Pancreas (tissue), 10 donors: ENCODE results near the gene NCOA3. TPM values are rescaled to one million over a fixed set of nuclear protein-coding genes. Genes with fewer than 3 reads are reported as not detected.

Experiments
- ATAC-seq, 4 donors: fragments of 200-7000 bp; cut with Tn5 transposase; one replicate each; pipeline versions ENCODE4 v1.8.0 to v1.9.1; 2020; ENCODE audit warnings: mild to moderate bottlenecking in 4 of 4, moderate library complexity in 4 of 4
- DNase-seq, 6 donors: peaks; one replicate each; pipeline ENCODE4 v3.0.0-alpha.2; 2020
- FAIRE-seq: peaks from 2 replicates; lab custom pipeline; 2012; peaks lifted over from hg19 to GRCh38; lab: Jason Lieb, UNC
- H3K27ac ChIP-seq, 4 donors: fragments of 200-600 bp; sonication (generic); 1 replicate in 3 of 4; 2 replicates in 1 of 4; pipeline versions ENCODE4 v1.5.0 to v1.8.0; 2020
- H3K27me3 ChIP-seq, 4 donors: fragments of 200-600 bp; one replicate each; pipeline ENCODE4 v1.8.0; 2021
- H3K36me3 ChIP-seq, 3 donors: fragments of 200-600 bp; sonication (generic) in 1 of 3; one replicate each; pipeline versions ENCODE4 v1.5.0 to v1.8.0; 2020 to 2021
- H3K4me1 ChIP-seq, 3 donors: fragments of 200-600 bp; one replicate each; pipeline ENCODE4 v1.8.0; 2021
- H3K4me3 ChIP-seq, 4 donors: fragments of 200-600 bp; sonication (generic) in 2 of 4; one replicate each; pipeline versions ENCODE4 v1.5.0 to v1.8.0; 2020 to 2021
- H3K9me3 ChIP-seq, 4 donors: fragments of 200-600 bp; one replicate each; pipeline ENCODE4 v1.8.0; 2021
- WGBS, 2 donors: extraction: QIAGEN DNeasy Blood & Tissue Kit; methylation state at CpG; one replicate each; pipeline ENCODE4 v1.1.7; 2013; 5-methylcytosine and 5-hydroxymethylcytosine counted together
- intact Hi-C, 3 donors: fragments of 100-400 bp; cut with DNase I; formaldehyde crosslinking; loops; one replicate each; pipeline versions ENCODE4 v1.11.1 to v1.14.2; 2022
- polyA plus RNA-seq, 2 donors: library from polyadenylated mRNA; stranded (reverse); fragments of 200-250 nt; gene quantifications; one replicate each; pipeline ENCODE4 v1.2.3, GENCODE V29; 2013
- total RNA-seq, 6 donors: library from RNA; stranded (reverse); fragmentation: NEBNext Ultra II Directional in 4 of 6; extraction: Animal tissue kit (Norgen Biotek cat#: 25700) in 4 of 6; gene quantifications; one replicate each; pipeline versions ENCODE4 v1.2.1 to v1.2.4, GENCODE V29; 2021 to 2023
- TF ChIP-seq, protein P1 (sequence below), 4 donors: fragments of 200-600 bp; sonication (generic) in 3 of 4; IDR thresholded peaks; one replicate each; pipeline versions ENCODE4 v1.5.0 to v1.8.0; 2021; ENCODE audit warnings: antibody characterized with exemption in 4 of 4
- donor health status: healthy with polysubstance abuse.
- donor health status: DM: no; HTN: no; CAD: no; lungs with moderate emphysema.
- donor health status: DM: no; HTN: no; CAD: no.
- donor health status: control.
- donor health status: control.
- donor health status: Bipolar disorder and iron deficiency.
- donor health status: DM: yes; HTN: yes; CAD: no.
- donor health status: DM: no; HTN: no; CAD: no.
- donor health status: DM: no; HTN: no; CAD: no.
- donor health status: DM: yes; HTN: yes; CAD: no.

NCOA3 gene
- total and polyA plus RNA-seq, 8 donors: 3.6 to 17.4 (median 10.5) TPM

- FAIRE-seq (no peak), DNase-seq (no peak), ATAC-seq (no peak)
- H3K4me1 ChIP-seq: peaks cover 0 to 4% (median 0%) of the 10 kb centered on the region in 3 donors
- H3K27ac ChIP-seq: no peak overlapping the region
- H3K27me3 ChIP-seq: no peaks in the 10 kb centered on the region
- TF ChIP-seq, protein P1, sequence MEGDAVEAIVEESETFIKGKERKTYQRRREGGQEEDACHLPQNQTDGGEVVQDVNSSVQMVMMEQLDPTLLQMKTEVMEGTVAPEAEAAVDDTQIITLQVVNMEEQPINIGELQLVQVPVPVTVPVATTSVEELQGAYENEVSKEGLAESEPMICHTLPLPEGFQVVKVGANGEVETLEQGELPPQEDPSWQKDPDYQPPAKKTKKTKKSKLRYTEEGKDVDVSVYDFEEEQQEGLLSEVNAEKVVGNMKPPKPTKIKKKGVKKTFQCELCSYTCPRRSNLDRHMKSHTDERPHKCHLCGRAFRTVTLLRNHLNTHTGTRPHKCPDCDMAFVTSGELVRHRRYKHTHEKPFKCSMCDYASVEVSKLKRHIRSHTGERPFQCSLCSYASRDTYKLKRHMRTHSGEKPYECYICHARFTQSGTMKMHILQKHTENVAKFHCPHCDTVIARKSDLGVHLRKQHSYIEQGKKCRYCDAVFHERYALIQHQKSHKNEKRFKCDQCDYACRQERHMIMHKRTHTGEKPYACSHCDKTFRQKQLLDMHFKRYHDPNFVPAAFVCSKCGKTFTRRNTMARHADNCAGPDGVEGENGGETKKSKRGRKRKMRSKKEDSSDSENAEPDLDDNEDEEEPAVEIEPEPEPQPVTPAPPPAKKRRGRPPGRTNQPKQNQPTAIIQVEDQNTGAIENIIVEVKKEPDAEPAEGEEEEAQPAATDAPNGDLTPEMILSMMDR (IDR thresholded peaks at IDR 0.05): no peak
- H3K4me3 ChIP-seq: no peak overlapping the region
- 90 to 94% methylated on average over 7 of the region's 7 CpGs for WGBS, 2 donors
- no peaks in the 10 kb centered on the region for H3K36me3 ChIP-seq
- intact Hi-C loops: no loop called here
- H3K9me3 ChIP-seq: no peaks in the 10 kb centered on the region
Observed at GRCh38 chr20:47557791-47558190, 56.1 kb downstream of the NCOA3 start.

DNA sequence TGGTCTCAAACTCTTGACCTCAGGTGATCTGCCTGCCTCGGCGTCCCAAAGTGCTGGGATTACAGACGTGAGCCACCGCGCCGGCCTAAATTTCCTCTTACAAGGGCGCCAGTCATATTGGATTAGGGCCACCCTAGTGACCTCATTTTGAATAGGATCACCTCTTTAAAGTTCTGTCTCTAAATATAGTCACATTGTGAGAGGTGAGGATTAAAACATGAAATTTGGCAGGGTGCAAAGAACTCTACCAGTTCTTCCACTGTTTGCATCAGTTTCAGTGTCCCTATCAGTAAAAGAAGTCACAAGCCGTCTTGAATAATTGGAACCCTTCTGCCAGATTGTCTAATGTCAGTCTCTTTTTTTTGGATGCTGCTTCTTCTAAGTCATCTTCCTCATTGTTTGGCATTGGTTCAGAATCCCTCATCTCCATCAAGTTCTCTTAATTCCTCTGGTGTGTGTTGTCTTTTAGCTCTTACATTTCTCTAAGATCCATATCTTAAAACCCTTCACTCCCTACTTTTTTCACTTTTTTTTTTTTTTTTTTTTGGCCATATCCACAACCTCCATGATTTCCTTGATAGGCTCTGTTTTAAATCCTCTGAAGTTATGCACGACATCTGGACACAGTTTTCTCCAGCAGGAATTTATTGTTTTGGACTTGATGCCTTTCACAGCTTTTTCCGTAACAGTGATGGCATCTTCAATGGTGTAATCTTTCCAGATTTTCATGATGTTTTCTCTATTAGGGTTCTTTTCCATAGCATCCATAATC is 56.8 kb downstream of the NCOA3 start:
- 91 to 93% methylated on average over 10 of the region's 10 CpGs for WGBS, 2 donors
- DNase-seq (no peak), ATAC-seq (no peak), FAIRE-seq (no peak)
- Histone ChIP-seq H3K9me3 (no peaks in the 10 kb centered on the region), H3K4me1 (peaks cover 0 to 4% (median 0%) of the 10 kb centered on the region in 3 donors), H3K27me3 (no peaks in the 10 kb centered on the region), H3K4me3 (no peak overlapping the region), H3K27ac (no peak overlapping the region), H3K36me3 (no peaks in the 10 kb centered on the region)
- intact Hi-C loops: no loop called here
- TF ChIP-seq, protein P1 (IDR thresholded peaks at IDR 0.05): no peak

GRCh38 chr20:47559141-47559540 is 57.5 kb downstream of the NCOA3 start:
- TF ChIP-seq, protein P1 (IDR thresholded peaks at IDR 0.05): no peak
- Histone ChIP-seq H3K27ac (no peak overlapping the region), H3K36me3 (no peaks in the 10 kb centered on the region), H3K27me3 (no peaks in the 10 kb centered on the region), H3K9me3 (no peaks in the 10 kb centered on the region), H3K4me3 (no peak overlapping the region), H3K4me1 (peaks cover 0 to 4% (median 0%) of the 10 kb centered on the region in 3 donors)
- ATAC-seq (peak in 2 of 4 donors; percentile 26 to 30), FAIRE-seq (no peak), DNase-seq (no peak)
- intact Hi-C loops: no loop called here

GRCh38 chr20:47561180-47561579 is 59.5 kb downstream of the NCOA3 start:
- no peak for FAIRE-seq
- WGBS, 2 donors: 49 to 54% methylated on average over 3 of the region's 3 CpGs
- peaks cover 0 to 4% (median 0%) of the 10 kb centered on the region in 3 donors for H3K4me1 ChIP-seq

More at GRCh38 chr20:47561180-47561579, 59.5 kb downstream of the NCOA3 start:
- H3K9me3 ChIP-seq: no peaks in the 10 kb centered on the region
- ATAC-seq: peak in 3 of 4 donors; percentile 51 to 53 (median 52)
- H3K27me3 ChIP-seq: no peaks in the 10 kb centered on the region
- no peak overlapping the region for H3K4me3 ChIP-seq
- no peaks in the 10 kb centered on the region for H3K36me3 ChIP-seq
- intact Hi-C loops: no loop called here
- TF ChIP-seq, protein P1 (IDR thresholded peaks at IDR 0.05): no peak
- H3K27ac ChIP-seq: no peak overlapping the region
- DNase-seq: no peak
